ENCODE data around the gene GAS2L3.
A peak's percentile ranks its signal among the peaks of the same experiment; 100 is the strongest.
"Not testable (repeated sequence)": the region's sequence is repeated elsewhere in the genome, so short reads cannot be mapped to it uniquely, and the experiment has no call there.

GAS2L3 gene

DNA sequence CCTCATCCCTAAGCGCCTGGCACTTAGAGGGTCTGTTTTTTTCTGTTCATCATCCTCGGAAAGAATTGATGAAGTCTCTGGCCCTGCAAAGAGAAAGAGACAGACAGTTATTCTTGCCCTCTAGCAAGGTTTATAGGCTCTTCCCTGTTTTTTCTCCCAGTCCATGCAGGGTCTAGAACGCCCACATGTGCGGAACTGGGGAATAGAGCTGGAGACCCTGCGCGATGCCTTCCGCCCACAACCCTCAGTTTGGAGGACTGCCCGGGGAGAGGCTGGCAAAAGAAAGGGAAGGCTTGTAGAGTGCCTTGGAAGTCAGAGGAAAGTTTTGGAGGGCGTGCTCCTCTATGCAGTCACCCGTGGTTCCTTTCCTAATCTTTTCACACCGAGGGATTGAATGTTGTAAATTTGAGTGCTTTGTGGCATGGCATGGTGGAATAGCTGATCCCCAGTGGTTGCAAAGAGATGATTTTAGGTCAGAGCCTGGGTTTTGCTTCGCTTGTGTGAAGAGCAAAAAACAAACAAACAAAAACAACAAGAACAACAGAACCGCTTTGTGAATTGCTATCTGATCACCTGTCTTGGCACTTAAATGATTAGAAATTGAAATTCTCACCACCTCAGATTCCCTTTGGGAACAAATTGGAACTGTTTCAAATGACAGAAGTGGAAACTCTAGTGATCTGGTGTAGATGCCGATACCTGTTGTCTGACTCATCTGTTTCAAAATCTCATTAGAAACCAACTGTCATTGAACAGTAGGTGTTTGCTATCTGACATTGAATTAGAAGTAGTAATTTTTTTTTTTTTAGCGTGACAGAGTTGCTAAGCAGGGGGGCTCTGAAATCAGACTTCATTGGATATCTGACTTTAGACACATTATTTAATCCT lies 947 bp downstream of the GAS2L3 start:
- DNase-seq: peak in 1 of 56 donors; percentile 6

DNA sequence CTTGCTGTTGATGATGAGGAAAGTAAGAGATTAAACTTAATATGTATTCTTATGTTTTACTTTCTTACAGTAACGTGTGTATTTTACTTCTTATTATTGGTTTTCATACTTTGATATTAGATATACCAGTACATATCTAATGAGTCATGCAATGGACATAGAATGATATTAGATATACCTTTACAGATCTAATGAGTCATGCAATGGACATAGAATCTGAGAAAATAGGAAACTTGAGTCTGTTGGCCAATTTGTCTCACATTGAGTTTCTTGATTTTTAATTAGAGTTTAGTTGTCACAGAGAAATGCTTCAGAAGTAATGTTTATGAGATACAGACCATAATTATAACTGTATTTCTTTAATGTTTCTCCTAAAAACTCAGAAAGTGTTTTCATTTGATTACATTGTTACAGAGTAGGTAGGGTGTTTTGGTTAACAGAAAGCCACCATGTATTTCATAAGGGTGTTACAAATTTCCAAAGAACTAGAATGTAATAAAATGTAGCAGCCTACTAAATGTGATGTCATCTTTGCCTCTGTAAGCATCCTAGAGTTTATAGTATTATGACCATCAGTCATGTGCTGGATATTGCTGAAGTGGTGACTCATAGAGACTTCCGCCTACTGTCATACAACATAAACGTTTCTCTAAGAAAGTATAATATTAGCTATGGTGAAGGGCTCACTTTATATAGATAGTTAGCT lies 3.0 kb downstream of the GAS2L3 start:
- DNase-seq: no peak

GRCh38 chr12:100578923-100579322 lies 5.4 kb downstream of the GAS2L3 start:
- no peak for DNase-seq

DNA sequence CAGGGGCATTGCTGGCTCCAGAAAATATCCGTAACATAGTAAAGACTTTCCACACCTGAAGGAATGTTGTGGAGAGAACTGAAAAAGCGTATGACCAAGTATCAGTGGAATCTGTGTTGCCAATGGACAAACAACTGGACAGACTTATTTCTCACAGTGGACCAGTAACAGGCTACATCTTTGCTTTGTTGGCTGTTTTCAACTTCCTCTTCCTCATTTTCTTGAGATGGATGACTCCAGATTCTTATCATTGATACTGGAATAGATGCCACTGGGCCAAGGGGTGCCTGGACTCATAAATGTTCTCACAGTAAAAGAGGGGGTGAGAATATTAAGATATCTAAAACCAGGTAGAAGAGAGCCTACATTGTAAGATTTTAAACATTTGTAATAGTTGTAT lies 6.4 kb downstream of the GAS2L3 start:
- no peak for DNase-seq

- no peak for DNase-seq
Observed at GRCh38 chr12:100584256-100584655, 10.8 kb downstream of the GAS2L3 start.

DNA sequence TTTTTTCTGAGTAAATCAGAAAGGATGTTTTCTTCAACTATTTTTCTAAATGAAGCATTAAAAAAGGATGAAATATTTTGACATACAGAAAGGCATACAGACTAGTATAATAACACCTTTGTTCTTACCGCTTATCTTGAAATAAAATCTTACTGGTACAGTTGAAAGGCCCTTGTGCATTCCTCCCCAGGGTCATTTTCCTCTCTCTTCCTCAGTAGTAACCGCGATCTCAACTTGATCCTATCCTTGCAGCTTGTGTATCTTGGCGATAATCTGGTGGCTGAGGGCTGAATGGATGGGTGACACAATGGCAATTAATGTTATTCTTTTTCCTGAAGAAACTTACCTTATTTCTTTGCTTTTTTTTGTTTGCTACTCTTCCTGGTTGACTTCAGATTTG lies 18.5 kb downstream of the GAS2L3 start:
- no peak for DNase-seq

DNA sequence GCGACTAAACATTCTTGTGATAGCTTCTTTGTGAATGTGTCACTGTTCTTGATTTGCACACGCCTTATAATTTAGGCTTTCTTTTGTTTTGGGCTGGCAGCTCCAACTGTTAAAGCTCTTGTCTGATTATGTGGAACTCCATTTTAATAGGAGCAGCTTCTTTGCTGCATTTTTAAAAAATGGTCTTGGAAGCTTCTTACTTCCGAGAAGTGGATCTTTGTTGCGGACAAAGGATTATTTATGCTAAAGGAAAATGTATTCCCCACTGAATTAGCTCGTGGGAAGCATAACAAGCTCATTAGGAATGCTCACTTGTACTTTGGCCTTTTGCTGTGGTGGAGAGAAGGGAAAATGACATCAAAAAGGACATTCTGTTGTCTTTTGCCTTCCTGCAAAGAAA lies 20.0 kb downstream of the GAS2L3 start:
- no peak for DNase-seq

GRCh38 chr12:100601626-100602025 lies 28.1 kb downstream of the GAS2L3 start:
- no peak for DNase-seq

DNA sequence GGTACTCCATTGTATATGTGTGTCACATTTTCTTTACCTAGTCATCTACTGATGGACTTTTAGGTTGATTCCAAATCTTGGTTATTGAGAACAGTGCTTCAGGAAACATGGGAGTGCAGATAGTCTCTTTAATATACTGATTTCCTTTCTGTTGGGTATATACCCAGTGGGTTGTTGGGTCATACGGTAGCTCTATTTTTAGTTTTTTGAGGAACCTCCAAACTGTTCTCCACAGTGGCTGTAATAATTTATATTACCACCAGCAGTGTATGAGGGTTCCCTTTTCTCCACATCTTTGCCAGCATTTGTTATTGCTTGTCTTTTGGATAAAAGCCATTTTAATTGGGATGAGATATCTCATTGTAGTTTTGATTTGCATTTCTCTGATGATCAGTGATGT lies 29.5 kb downstream of the GAS2L3 start:
- not testable (repeated sequence) for DNase-seq

GRCh38 chr12:100608776-100609175 lies 35.3 kb downstream of the GAS2L3 start:
- DNase-seq: peak in 12 of 56 donors; percentile 1 to 26 (median 4)

GRCh38 chr12:100610666-100611430 lies 37.4 kb downstream of the GAS2L3 start:
- no peak for DNase-seq

DNA sequence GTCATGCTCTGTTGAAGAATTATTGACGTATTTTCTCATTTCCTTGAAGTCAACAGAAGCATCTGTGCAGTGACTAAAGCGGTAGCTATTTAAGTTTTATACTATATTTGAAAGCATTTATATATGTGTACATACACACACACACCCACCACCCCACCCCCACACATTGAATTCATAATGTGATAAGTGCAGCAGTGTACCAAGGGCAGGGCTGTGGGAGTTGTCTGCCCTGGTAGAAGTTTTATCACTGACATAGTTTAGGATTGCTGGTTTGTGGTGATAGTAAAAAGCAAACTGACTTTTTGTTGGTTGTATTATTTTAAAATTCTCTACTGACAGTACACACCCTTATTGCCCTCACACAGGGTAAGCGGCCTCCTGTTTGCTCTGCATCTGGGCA lies 39.1 kb downstream of the GAS2L3 start:
- no peak for DNase-seq

DNA sequence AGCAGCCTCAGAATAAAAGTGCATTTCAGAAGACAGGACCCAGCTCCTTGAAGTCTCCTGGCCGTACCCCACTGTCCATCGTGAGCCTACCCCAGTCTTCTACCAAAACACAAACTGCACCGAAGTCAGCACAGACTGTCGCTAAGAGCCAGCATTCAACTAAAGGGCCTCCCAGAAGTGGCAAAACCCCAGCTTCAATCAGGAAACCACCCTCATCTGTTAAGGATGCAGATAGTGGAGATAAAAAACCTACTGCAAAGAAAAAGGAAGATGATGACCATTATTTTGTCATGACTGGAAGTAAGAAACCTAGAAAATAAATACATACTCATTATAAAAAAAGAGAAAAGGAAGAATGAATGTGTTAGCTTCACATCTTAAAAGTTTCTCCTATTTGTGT lies 51.1 kb downstream of the GAS2L3 start:
- no peak for DNase-seq

- DNase-seq: no peak
Observed at GRCh38 chr12:100632445-100632892, 59.0 kb downstream of the GAS2L3 start.

DNA sequence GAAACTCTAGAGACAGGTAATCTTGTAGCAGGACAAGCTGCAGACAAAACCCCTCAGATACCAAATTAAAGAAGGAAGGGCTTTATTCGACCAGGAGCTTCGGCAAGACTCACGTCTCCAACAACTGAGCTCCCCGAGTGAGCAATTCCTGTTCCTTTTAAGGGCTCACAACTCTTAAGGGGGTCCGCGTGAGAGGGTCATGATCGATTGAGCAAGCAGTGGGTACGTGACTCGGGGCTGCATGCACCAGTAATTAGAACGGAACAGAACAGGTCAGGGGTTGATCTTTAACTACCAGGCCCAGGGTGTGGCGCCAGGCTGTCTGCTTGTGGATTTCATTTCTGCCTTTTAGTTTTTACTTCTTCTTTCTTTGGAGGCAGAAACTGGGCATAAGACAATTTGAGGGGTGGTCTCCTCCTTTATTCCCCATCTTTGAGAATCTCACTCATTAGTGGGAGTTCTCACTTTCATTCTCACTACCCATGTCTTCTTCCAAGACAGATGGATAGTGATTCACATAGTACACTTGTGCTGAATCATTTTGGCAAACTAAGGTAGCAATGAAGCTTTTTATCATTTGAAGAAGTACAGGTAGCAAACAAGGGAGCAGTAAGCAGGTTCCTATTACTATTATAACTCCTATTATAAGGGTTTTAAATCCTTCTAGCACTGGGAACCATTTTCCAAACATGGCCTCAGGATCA lies 59.8 kb downstream of the GAS2L3 start:
- not testable (repeated sequence) for DNase-seq

DNA sequence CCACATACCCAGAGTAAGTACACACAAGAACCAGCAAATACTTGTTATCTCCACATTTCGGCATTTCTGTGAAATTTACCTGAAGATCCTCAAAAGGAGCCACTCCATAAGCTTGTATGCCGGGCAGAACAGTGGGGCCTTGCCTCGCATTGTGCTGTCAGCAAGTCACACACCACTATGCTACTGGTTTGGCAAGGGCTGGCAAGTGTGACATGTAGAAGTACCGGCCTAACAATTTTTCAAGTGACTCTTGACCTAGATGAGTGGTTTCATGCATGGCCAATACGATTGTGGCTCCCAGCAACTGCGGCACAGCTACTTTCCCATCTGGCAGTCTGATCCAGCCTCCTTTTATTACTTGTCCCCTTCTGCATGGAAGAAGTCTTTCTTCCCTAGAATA lies 69.8 kb downstream of the GAS2L3 start:
- DNase-seq: no peak

DNA sequence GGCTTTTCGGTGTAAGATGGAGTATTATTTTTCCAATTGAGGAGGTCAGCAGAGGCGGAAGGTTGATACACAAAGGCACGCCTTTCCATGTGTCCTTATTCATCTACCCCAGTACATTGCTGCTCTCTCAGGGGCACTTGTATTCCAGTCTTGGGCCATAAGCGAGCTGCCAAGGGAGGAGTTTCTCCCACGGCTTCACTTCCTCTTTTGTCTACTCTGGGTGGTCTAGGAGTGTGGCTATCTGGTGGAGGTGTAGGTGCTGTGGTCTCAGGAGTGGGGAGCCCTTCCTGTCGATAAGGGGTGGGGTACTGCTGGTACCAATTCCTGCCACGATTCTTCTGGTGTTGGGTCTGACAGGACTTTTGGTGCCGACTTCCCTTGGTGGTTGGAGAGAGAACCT lies 73.4 kb downstream of the GAS2L3 start:
- DNase-seq: no peak

DNA sequence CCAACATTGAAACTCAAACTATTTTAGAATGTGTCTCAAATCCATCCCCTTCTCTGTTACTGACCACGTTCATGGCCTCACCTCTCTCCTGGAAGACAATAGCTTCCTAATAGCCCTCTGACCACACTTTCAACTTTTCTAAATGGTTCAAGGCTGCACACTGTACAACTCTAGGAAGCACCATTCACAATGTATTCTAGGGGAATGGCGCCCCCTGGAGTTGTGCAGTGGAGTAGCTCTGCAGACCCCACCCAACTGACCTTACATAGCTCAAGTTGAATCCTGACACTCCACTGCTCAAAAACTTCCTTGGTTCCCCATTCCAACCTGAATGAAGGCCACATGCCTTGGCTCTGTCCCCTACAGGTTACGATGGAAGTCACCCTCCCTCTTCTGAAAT lies 77.6 kb downstream of the GAS2L3 start:
- DNase-seq: no peak

DNA sequence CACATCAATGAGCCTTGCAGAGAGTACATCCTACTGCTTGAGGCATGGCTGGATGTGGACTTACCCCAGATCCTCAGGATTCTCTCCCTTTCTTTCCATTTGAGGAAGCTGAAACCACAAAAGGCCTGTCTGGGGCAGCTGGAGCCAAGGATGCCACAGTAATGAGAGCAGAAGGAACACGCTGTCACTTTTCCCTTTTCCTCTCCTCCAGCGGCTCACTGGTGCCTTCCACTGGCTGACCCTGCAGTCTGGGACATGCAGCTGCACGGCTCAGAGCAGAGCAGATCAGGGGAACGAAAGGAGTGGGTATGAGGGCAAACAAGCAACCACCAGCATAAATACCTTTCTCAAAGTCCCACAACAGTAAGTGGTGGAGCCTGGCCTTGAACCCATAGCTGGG lies 78.2 kb downstream of the GAS2L3 start:
- DNase-seq: no peak

GRCh38 chr12:100652488-100652887 lies 79.0 kb downstream of the GAS2L3 start:
- no peak for DNase-seq

DNA sequence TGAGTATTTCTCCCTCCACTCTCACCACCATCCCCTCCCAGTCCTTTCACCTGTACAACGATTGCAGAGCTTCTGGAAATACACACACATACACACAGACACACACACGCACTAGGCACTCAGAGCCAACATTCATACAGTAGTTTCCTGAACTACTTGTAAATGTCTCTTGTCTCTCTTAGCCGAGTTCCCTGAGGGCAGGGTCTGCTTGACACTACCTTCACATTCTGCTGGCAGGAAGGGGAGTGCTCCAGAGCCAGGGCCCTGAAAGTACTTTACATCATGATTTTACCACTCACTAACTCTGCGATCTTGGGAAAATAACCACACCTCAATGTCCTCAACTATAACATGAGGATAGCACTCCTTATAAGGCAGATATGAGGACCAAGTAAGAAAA lies 82.7 kb downstream of the GAS2L3 start:
- DNase-seq: no peak
